Limb (tissue), 2 donors: ENCODE measurements around the gene SPATA2.
"Not testable (repeated sequence)": the region's sequence is repeated elsewhere in the genome, so short reads cannot be mapped to it uniquely, and the experiment has no call there.

ENCODE experiments used
- DNase-seq, 2 donors: peaks; one replicate each; pipeline ENCODE4 v3.0.0-alpha.2; 2016; ENCODE audit errors: extremely low spot score in 2 of 2

SPATA2 gene

GRCh38 chr20:49915380-49916145, at the start of gene SPATA2:
TSS of gene SPATA2 (minus strand) at chr20:49915529. CDS start at chr20:49908490, 7,039 bp downstream.
- DNase-seq: peak; percentile 94 to 97

GRCh38 chr20:49961413-49961812, 46.1 kb upstream of the SPATA2 start:
- no peak for DNase-seq

DNA sequence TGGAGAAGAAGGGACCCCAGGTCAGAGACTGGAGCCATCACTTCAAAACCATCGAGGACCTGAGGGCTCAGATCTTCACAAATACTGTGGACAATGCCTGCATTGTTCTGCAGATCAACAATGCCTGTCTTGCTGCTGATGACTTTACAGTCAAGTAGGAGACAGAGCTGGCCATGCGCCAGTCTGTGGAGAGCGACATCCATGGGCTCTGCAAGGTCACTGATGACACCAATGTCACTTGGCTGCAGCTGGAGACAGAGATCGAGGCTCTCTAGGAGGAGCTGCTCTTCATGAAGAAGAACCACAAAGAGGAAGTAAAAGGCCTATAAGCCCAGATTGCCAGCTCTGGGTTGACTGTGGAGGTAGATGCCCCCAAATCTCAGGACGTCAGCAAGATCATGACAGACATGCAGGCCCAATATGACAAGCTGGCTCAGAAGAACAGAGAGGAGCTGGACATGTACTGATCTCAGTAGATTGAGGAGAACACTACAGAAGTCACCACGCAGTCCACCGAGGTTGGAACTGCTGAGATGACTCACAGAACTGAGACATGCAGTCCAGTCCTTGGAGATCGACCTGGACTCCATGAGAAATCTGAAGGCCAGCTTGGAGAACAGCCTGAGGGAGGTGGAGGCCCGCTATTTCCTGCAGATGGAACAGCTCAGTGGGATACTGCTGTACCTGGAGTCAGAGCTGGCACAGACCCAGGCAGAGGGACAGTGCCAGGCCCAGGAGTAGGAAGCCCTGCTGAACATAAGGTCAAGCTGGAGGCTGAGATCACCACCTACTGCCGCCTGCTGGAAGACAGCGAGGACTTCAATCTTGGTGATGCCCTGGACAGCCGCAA, 42.0 kb upstream of the SPATA2 start:
- DNase-seq: not testable (repeated sequence)

GRCh38 chr20:49956689-49957088, 41.4 kb upstream of the SPATA2 start:
- DNase-seq: no peak

GRCh38 chr20:49955830-49956396, 40.6 kb upstream of the SPATA2 start:
- DNase-seq: not testable (repeated sequence)

DNA sequence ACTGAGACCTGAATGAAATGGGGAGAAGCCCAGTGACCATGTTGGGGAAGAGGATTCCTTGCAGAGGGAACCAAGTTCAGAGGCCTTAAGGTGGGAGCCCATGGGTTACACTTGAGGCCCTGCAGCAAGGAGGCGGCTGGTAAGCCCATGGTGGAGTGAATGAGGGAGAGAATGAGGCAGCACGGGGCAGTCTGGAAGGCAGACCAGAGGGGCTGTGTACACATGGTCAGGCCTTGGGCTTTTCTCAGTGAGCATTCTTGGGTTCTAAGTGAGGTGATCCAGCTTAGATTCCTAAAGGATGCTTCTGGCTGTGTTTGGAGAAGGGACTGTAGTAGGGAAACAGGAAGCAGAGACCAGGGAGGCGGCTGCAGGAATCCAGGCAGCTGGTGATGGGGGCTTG, 39.8 kb upstream of the SPATA2 start:
- no peak for DNase-seq

GRCh38 chr20:49951151-49951550, 35.8 kb upstream of the SPATA2 start:
- no peak for DNase-seq

DNA sequence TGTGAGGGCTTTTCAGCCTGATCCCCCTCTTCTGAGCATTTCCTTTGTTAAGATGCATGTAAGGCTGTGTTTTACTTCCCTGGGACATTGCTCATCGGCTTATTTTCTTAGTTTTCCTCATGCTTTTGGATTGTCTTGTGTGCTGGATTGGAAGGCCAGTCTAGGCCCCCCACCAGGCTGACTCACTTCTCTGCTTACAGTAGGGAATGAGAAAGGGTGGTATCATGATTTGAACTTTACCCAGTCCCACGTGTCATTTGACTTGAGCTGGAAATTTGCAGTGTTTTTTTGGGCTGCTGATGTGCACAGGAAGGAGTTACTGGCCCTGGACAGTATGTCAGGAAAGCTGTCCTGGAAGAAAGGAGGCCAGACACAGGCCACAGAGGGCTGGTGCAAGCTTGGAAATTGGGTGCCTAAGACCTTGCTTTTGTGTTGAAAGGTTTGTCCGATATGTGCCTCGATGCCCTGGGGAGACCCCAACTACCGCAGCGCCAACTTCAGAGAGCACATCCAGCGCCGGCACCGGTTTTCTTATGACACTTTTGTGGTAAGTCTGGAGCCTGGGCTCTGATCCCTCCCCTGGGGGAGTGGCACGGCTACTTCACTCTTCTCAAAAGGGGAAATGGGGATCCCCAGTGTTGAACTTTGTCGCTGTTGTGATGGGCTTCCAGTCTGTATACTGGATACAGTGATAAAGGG, 33.6 kb upstream of the SPATA2 start:
- DNase-seq: no peak

DNA sequence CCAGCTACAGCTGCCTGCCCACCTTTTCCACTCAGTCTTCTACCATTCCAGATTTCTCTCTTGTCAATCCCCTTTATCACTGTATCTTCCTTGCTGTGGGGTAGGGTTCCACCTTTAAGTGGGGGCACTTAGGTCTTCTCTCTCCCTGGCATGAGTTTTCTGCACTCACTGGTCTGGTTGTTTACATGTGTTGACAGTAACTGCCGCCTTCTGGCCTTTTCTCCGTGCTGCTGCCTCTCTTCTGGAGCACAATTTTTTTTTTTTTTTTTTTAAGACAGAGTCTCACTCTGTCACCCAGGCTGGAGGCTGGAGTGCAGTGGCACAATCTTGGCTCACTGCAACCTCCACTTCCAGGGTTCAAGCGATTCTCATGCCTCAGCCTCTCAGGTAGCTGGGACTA, 32.8 kb upstream of the SPATA2 start:
- no peak for DNase-seq

DNA sequence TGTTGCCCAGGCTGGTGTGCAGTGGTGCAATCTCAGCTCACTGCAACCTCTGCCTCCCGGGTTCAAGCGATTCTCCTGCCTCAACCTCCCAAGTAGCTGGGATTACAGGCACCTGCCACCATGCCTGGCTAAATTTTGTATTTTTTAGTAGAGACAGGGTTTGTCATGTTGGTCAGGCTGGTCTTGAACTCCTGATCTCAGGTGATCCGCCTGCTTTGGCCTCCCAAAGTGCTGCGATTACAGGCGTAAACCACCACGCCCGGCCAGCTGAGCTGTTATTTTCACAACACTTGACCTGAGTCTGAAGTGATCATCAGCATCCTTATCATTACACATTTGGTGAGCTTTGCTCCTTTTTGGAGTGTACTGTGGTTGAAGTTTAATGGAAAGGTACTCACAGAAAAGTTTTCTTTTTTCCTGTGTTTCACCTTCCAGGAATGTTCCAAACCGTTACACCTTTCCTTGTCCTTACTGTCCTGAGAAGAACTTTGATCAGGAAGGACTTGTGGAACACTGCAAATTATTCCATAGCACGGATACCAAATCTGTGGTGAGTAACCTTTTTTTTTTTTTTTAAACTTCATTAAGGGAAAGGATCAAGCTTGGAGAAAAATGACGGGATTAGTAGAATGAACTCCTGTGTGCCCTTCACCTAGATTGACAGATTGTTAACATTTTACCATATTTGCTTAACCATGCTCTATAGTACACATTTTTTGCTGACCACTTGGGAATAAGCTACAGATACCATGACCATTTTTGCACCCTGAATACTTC, 30.6 kb upstream of the SPATA2 start:
- DNase-seq: no peak

DNA sequence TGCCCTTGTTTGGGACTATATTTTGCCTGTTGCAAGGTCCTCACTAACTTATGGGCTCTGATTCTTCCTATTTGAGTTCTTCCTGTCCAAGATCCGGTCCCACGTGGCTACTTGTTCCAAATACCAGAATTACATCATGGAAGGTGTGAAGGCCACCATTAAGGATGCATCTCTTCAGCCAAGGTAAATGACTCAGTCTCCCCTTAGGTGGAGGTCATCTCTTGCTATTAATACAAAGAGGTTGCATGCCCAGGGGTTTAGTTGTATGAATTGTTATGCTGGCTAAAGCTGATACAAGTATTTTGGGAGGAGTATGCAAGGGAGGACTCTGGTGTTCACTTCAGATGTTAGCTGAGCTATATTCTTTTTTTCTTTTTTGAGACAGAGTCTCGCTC, 30.0 kb upstream of the SPATA2 start:
- DNase-seq: no peak

DNA sequence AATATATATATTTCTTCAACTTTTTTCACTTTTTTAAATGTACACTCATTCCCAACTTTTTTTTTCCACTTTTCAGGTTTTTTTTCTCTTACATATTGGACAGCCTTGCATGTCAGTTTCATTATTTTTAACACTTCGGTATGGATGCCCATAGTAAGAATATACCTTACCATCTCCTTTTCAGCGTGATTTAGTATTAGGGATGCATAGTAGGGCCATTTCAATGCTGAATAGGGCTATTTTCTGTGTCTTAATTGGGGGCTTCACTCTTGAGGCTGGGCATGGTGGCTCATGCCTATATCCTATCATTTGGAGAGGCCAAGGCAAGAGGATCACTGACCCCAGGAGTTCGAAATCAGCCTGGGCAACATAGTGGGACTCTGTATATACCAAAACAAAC, 27.6 kb upstream of the SPATA2 start:
- DNase-seq: no peak

DNA sequence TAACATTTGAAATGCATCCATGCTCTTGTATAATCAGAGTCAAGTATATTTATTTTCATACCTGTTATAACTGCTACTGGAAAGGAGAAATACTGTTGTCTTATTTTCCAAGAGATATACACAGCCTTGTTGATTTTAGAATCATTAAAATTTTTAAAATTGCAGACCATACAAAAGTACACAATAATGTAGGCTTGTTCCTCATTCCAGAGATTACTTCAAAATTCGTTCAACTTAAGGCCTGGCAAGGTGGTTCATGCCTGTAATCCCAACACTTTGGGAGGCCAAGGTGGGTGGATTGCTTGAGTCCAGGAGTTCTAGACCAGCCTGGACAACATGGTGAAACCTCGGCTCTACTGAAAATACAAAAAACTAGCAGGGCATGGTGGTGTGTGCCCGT, 27.0 kb upstream of the SPATA2 start:
- DNase-seq: no peak

DNA sequence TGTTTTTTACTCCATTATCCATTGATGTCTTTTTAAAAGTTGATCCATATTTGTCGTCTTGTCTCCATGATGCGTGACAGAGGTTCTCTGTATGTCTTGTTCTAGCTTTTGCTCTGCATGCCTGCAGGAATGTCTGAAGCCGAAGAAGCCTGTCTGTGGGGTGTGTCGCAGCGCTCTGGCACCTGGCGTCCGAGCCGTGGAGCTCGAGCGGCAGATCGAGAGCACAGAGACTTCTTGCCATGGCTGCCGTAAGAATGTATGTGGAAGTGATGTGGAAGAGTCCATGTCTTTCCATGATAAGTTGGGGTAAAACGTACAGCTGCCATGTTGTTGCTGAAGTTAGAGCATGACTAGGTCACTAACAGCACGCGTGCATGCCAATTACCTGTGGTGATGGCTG, 26.1 kb upstream of the SPATA2 start:
- no peak for DNase-seq

DNA sequence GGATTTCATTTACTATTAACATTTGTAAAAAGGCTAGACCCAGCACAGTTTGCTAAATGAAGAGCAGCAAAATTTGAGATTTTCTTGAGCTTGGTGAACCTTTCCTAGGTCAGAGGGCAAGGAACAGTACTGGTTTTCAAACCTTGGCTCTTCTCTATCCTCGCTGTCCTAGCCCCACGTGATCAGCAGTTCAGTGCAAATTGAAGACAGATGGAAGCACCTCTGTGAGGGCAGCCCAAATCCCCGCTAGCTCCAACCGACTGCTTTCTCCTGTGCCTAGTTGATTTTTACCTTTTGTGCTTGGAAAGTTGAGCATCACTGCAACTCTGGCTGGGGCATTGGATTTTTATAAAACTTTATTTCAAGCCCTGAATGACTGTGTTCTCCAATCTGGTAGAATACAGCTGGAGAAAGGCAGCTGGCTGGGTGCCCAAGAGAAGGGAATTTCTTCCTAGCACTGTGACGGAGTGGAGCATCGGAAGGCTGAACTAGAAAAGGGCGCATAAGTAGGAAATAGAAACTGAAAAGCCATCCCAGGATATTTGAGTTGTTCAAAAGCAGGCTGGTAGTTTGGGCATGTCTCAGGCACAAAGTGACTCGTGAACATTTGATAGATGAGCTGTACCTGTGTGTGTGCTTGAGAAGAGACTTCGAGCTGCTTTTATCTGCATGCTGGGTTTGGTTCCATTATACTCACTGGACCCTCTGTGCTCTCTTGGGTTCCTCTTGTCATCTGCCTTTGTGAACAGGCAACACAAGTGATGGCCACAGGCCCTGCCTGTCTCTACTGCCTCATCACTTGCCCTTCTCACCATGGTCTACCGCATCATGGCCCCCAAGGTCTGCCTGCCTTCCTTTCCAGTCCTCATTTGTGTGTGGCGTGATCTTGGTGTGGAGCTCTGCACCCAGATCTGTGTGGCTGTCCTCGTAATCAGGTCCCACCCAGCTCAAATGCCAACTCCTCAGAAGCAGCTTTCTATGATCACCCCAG, 23.1 kb upstream of the SPATA2 start:
- peak; percentile 76 to 78 for DNase-seq

DNA sequence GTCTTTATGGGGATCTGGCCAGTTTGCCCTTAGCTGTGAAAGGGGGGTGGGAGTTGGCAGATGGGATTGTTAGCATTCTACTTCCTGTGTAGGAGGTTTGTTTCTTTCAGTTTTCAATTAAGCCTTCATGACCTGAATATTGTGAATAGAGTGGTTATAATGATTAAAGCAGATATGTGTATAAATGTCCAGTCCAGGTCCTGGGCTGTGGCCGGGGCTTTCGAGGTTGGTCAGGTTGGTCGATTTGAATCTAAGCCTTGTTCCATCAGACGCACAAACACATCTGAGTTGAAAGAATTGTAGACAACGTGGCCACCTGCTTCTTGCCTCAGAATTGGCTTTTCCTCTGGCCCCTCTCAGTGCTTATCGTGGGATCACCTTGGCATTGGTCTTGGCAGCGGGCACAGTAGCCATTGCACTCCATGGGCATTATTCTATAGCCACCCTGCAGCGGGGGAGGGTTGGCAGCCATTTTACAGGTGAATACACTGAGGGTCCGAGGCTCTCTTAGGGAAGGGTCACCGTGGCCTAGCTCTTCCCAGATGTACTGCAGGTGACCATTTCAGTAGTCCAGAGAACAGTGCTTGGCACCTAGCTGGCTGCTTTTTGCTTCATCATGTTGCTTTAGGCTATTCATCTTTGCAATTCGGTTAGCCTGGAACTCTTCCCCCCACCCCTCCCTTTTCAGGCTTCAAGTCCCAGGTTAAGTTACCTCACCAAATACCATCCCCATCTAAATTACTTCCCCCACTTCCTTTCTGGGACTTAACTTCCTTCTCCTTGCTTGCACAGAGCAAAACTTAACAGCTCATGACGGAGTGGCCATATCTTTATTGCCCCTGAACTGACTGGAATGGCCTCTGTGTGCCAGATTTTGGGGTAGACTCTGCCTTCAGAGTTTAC, 21.9 kb upstream of the SPATA2 start:
- DNase-seq: peak; percentile 11 to 32

GRCh38 chr20:49936153-49937026, 21.1 kb upstream of the SPATA2 start, which contains the start of gene RNF114:
TSS of gene RNF114 (plus strand) at chr20:49936397. CDS start at chr20:49936413, 16 bp downstream.
- DNase-seq: peak; percentile 93 to 98

DNA sequence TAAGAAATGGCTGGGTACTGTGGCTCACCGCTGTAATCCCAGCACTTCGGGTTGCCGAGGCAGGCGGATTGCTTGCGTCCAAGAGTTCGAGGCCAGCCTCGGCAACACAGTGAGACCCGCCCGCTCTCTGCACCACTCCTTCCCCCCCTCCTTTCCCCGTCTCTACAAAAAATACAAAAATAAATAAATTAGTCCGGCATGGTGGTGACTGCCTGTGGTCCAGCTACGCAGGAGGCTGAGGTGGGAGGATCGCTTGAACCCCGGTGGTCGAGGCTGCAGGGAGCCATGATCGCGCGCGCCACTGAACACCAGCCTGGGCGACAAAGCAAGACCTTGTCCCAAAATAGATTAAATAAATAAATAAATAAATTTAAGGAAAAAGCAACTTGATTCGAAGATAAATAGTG, 20.4 kb upstream of the SPATA2 start:
- DNase-seq: no peak
